HEK293T (cell line): ENCODE results near the gene C9orf152.

Source experiments
- ARNT ChIP-seq: fragments of 450-650 bp; IDR thresholded peaks from 2 replicates; pipeline ENCODE4 v1.6.1; 2017; ENCODE audit warnings: mild to moderate bottlenecking
- BHLHE40 ChIP-seq: fragments of 450-650 bp; IDR thresholded peaks from 2 replicates; pipeline ENCODE4 v1.6.1; 2016; ENCODE audit warnings: mild to moderate bottlenecking, moderate library complexity, borderline replicate concordance
- CTBP1 ChIP-seq: fragments of 450-650 bp; IDR thresholded peaks from 2 replicates; pipeline ENCODE4 v1.6.1; 2016; ENCODE audit warnings: borderline replicate concordance
- ELF4 ChIP-seq: fragments of 450-650 bp; IDR thresholded peaks from 2 replicates; pipeline ENCODE4 v1.6.1; 2017; ENCODE audit warnings: antibody characterized with exemption
- FOXA1 ChIP-seq: fragments of 450-650 bp; IDR thresholded peaks from 2 replicates; pipeline ENCODE4 v1.6.1; 2016; ENCODE audit warnings: mild to moderate bottlenecking
- FOXK2 ChIP-seq: fragments of 450-650 bp; IDR thresholded peaks from 2 replicates; pipeline ENCODE4 v1.6.1; 2016; ENCODE audit warnings: mild to moderate bottlenecking
- FOXM1 ChIP-seq: fragments of 450-650 bp; IDR thresholded peaks from 2 replicates; pipeline ENCODE4 v1.6.1; 2017; ENCODE audit warnings: mild to moderate bottlenecking, borderline replicate concordance
- SP1 ChIP-seq: fragments of 450-650 bp; IDR thresholded peaks from 2 replicates; pipeline ENCODE4 v1.6.1; 2017
- TARDBP ChIP-seq: fragments of 450-650 bp; IDR thresholded peaks from 2 replicates; pipeline ENCODE4 v1.6.1; 2016
- TF ChIP-seq, protein P1 (sequence below): fragments of 450-650 bp; IDR thresholded peaks from 2 replicates; pipeline ENCODE4 v1.6.1; 2016

DNA sequence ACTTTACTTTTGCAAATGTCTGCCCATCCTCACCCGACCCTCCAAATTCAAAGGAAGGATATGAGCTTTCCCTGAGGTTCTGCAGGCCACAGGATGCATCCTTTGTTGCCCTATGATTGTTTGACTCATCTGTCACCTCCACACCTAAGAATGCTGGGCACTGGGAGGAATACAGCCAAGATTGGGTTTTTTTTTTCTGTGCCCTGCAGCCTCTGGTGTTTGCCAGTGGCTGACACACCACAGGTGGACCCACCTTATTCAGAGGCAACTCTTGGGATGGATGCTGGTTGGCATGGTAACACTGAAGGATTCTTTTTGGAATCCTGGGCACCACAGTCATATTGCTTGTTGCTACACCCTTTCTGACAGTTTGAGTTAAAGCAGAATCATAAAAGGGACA is 29.7 kb downstream of the C9orf152 start:
- TF ChIP-seq FOXM1 (no peak), SP1 (no peak), BHLHE40 (no peak), TARDBP (no peak), ELF4 (no peak), ARNT (no peak), FOXA1 (no peak), CTBP1 (no peak), FOXK2 (no peak)
- TF ChIP-seq, protein P1, sequence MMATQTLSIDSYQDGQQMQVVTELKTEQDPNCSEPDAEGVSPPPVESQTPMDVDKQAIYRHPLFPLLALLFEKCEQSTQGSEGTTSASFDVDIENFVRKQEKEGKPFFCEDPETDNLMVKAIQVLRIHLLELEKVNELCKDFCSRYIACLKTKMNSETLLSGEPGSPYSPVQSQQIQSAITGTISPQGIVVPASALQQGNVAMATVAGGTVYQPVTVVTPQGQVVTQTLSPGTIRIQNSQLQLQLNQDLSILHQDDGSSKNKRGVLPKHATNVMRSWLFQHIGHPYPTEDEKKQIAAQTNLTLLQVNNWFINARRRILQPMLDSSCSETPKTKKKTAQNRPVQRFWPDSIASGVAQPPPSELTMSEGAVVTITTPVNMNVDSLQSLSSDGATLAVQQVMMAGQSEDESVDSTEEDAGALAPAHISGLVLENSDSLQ, result no peak
